Measurements from ENCODE around the gene TRIP6.

TRIP6 gene

DNA sequence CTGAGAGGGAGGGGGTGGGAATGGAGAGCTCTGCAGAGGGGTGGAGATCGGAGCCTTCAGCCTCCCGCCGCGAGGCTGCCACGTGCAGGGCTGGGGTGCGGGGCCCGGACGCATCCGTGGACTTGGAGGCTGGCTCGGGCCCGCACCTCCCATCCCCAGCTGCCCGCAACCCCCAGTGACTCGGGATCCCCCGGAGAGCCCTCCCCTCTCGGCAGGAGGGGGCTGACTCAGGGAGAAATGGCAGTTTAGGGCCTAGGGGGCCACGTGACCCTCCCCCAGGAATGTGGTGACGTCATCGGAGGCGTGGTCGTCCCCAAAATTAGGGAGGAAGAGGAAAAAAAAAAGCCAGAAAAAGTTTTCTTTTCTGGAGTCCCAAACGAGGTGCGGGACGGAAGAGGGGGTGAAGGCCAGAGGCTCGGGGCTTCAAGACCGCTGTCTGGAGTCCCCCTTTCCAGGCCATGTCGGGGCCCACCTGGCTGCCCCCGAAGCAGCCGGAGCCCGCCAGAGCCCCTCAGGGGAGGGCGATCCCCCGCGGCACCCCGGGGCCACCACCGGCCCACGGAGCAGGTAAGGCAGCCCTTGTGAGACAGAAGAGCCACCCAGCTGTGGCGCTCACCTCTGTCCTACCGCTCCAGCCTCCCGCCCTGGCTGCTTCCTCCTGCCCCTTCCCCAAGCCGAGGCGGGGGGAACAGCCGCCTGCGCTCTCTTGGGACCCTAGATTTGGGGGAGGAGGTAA, at the start of gene TRIP6:
TRIP6 (plus strand) TSS at position 348 of the 736 bp plus-strand sequence; CDS start at position 459, 111 bp downstream.
- DNase-seq: peak; percentile 77 to 95 (median 88)
- intact Hi-C loops (cut with DNase I): no loop called here

DNA sequence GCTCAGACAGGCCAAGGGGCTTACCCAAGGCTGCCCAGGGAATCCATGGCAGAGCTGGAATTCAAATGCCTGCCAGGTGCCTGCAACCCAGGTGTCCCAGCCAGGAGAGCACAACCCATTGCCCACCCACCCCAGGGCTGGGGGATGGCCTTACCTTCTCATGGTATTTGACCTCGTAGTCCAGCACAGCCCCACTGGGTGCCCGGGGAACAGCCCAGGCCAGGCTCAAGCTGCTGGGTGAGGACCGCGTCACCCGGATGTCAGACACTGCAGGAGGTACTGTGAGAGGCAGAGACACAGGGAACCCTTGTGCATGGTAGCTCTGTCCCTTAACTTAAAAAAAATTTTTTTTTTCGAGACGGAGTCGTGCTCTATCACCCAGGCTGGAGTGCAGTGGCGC, 48.8 kb upstream of the TRIP6 start:
- DNase-seq: no peak
- intact Hi-C loops (cut with DNase I): no loop called here

DNA sequence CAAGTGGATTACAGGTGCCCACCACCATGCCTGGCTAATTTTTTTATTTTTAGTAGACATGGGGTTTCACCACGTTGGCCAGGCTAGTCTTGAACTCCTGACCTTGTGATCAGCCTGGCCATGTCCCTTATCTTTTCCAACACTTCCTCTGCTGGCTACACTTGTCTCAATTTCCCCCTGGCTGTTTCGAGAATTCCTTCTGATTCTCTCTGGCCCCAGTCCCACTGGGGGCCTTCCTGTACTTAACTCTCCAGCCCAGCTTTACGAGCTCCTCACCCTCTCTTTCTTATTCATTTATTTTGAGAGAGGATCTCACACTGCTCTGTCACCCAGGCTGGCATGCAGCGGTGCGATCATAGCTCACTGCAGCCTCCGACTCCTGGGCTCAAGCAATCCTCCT, 48.4 kb upstream of the TRIP6 start:
- no peak for DNase-seq
- intact Hi-C loops (cut with DNase I): no loop called here

DNA sequence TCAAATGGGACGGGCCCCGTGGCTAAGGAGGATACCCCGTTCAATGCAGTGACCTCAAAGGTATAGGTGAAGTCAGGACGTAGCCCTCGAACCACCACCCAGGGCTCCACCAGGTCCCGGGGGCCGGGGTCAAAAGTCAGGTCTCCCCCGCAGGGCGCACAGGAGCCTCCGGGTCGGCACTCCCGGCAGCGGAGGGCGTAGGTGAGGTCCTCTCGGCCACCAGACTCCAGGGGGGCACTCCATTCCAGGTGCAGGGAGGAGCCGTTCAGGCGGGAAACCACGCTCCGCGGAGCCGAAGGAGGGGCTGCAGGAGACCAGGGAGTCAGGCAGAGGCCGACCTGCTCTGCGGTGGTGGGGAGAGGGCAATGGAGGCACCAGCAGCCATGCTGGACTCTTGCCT, 47.6 kb upstream of the TRIP6 start:
- no peak for DNase-seq

GRCh38 chr7:100822236-100823139, 44.7 kb upstream of the TRIP6 start:
- no peak for DNase-seq
- intact Hi-C loops (cut with DNase I): no loop called here

More for the DNA sequence above, 47.6 kb upstream of the TRIP6 start:
- intact Hi-C loops (cut with DNase I): no loop called here

- DNase-seq: no peak
Observed at GRCh38 chr7:100823140-100823525, 44.1 kb upstream of the TRIP6 start.

GRCh38 chr7:100823534-100823933, 43.7 kb upstream of the TRIP6 start:
- intact Hi-C loops (cut with DNase I): no loop called here
- DNase-seq: no peak

More at GRCh38 chr7:100823140-100823525, 44.1 kb upstream of the TRIP6 start:
- intact Hi-C loops (cut with DNase I): no loop called here

DNA sequence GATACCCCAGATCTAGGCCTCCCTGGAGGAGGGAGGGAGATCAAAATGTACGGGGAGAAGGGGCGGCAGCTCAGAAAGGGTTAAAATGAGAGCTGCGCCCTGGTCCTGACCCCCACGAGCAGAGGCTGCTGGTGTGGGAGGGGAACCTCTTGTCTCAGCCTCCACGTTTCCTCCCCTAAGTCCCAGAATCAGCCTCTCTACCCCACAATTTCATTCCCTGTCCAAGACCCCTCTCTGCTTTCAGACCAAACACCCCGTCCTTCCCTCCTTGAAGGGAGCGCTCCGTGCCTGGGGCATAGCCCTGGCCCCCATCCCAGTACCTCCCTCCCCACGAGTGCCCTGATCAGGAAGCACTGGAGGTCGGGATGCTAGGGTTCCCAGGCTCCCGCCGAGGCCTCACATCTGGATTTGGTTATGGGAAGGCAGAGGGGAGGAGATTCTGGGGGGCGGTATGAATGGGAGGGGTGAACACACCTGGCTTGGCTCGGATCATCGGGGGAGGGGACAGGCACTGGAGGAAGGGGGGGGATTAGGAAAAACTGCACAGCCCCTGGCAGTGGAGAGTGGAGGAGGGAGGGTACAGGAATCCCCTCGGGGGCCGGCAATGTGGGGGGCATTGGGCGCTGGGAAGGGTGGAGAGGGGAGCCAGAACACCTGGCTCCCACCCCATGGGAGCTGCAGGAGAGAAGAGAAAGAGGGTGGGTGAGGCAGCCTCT, 42.5 kb upstream of the TRIP6 start:
- intact Hi-C loops (cut with DNase I): no loop called here
- DNase-seq: no peak

GRCh38 chr7:100825215-100825671, 41.9 kb upstream of the TRIP6 start:
- no peak for DNase-seq

DNA sequence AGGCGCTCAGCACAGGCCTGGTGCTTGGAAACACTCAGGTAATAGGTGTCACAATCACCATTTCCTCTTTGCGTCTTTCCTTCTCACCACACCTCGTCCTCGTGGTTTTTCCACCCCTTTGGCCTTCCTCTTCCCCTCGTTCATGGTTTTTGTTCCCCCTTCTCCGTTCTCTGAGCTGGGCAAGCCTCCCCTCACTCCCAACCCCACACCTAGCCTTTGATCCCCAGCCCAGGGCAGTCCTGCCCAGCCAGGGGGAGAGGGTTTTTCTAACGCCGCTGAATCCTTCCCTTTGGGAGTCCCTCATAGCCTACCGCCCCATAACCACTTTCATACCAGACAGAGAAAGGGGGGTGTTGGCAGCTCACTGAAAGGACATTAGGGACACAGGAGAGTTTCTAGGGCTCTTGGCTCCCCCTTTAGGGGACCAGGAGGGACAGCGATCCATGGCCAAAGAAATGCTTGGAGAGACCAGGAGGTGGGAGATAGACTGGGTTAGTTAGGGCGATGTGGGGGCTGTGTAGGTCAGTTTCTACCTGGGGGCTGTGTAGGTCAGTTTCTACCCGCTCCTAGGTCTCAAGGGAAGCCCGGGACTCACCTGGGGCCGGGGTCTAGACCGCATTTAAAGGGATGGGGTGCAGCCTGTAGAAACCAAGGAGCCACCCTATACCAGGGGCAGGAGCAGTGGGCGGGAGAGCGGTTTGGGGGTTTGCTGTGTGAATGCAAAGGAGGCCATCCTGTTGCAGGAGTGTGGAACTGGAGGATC, 41.3 kb upstream of the TRIP6 start:
- intact Hi-C loops (cut with DNase I): no loop called here
- DNase-seq: no peak

More at GRCh38 chr7:100825215-100825671, 41.9 kb upstream of the TRIP6 start:
- intact Hi-C loops (cut with DNase I): no loop called here

DNA sequence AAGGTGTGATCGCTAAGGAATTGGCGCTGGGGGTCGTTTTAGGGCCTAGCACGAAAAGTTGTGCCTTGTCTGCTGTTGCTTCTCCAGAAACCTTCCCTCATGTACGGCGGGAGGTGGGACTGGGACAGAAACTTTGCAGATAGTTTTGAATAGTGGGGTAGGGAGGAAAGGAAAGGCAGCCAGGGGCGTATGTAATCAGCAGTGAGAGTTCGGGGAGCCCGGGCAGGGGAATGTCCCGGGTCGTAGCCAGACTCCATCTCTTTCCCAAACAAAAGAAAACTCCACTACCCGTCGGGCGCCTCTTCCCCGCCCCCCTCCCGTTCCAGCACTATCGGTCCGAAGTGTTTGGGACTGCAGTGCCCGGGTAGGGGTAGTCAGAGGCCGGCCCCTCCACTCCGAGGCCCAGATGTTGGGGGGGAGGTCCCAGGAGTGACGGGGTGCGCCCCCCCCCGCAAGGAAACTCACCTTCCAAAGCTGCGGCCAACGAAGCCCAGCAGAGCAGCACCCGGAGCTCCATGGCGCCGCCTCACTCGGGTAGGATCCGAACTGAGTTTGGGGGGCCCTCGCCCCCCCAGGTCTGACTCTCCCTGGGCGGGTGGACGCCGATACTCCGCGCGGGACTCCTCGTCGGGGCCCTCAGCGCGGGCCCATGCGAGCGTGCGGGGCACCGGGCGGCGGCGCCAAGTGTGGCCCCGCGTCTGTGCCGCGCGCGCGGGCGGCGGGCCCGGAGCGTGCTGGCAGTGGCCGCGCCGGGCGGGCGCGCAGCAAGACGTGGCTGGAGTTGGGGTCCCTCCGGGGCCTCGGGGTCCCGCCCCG, 40.5 kb upstream of the TRIP6 start:
- intact Hi-C loops (cut with DNase I): no loop called here

GRCh38 chr7:100827330-100828226, 39.6 kb upstream of the TRIP6 start, which contains the start of gene EPHB4:
TSS of gene EPHB4 (minus strand) at chr7:100827523. CDS start at chr7:100827030, 493 bp downstream.
- intact Hi-C loops (cut with DNase I): no loop called here
- DNase-seq: peak in 8 of 42 donors; percentile 6 to 28 (median 16)

More for the DNA sequence above, 40.5 kb upstream of the TRIP6 start:
- DNase-seq: no peak

GRCh38 chr7:100829150-100829716, 38.0 kb upstream of the TRIP6 start:
- intact Hi-C loops (cut with DNase I): no loop called here
- DNase-seq: no peak

DNA sequence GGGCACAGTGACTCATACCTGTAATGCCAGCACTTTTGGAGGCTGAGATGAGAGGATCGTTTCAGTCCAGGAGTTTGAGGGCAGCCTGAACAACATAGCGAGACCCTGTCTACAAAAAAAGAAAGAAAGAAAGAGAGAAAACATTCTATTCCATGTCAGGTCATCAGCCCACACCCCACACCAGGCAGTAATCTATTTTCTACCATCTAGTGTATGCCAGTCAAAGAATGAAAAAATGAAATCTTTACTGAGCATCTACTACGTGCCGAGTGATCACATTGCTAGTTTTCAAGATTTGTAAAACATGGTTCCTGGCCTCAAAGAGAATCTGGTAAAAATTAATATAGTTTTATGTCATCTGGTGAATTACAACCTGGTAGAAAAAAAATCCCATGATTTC, 36.8 kb upstream of the TRIP6 start:
- intact Hi-C loops (cut with DNase I): no loop called here
- DNase-seq: no peak

DNA sequence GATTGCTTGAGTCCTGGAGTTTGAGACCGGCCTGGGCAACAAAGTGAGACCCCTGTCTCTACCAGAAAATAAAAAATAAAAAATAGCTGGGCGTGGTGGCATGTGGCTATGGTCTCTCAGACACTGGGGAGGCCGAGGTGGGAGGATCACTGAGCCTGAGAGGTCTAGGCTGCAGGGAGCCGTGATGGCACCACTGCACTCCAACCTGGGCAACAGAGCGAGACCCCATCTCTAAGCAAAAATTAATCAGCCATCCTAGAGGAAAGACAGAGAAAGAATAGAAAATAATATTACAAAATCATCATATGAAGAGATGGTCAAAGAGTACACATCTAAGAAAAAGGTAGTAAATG, 34.9 kb upstream of the TRIP6 start:
- intact Hi-C loops (cut with DNase I): no loop called here
- no peak for DNase-seq
